LNCaP clone FGC (cell line): ENCODE measurements around the gene CACNA1A.
A peak's percentile ranks its signal among the peaks of the same experiment; 100 is the strongest.

Experiments used
- DNase-seq: peaks from one replicate; pipeline ENCODE4 v3.0.0-alpha.2; 2011; ENCODE audit warnings: low read depth
- H3K4me3 ChIP-seq: 2 replicates; pipeline ENCODE4 v1.5.1; 2011; ENCODE audit warnings: mild to moderate bottlenecking, low read depth, low read length, control low read depth
- TF ChIP-seq, protein P1 (sequence below): IDR thresholded peaks from 2 replicates; pipeline ENCODE4 v1.5.1; 2012; ENCODE audit warnings: mild to moderate bottlenecking; ENCODE audit not compliant: control insufficient read depth, insufficient read depth; ENCODE audit errors: extremely low read depth

The CACNA1A gene

DNA sequence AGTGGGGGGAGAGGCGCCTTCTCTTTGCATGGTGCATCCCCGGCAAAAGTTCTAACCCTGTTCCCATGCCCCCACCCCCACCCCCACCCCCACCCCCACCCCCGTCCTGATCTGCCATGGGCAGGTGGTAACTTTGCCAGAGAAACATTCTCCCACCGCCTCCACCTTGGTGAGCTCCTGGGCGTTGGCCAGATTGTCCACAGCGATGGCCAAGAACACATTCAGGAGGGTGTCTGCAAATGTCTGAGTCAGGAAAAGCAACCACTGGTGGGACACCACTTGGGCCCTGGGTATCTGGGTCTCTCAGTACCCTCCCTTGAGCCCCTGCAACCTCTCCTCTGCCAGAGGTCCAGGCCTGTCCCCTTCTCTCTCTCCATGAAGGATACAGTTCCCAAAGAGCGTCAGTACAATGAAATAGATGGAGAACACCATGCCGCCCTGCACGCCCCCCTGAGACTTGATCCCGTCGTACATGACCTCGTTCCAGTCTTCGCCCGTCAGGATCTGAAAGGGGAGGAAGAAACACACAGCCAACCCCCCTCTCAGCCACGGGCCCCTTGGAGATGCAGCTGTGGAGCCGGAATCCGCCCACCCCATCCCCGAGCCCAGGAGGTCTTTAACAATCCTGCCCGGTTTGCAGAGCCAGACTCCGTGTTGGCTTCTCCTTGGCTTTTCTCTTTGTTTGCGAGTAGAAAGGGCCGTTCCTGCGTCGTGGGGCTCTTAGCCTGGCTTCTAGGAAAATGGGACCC is 202.7 kb downstream of the CACNA1A start:
- no peak overlapping the region for H3K4me3 ChIP-seq
- DNase-seq = no peak
- TF ChIP-seq, protein P1, sequence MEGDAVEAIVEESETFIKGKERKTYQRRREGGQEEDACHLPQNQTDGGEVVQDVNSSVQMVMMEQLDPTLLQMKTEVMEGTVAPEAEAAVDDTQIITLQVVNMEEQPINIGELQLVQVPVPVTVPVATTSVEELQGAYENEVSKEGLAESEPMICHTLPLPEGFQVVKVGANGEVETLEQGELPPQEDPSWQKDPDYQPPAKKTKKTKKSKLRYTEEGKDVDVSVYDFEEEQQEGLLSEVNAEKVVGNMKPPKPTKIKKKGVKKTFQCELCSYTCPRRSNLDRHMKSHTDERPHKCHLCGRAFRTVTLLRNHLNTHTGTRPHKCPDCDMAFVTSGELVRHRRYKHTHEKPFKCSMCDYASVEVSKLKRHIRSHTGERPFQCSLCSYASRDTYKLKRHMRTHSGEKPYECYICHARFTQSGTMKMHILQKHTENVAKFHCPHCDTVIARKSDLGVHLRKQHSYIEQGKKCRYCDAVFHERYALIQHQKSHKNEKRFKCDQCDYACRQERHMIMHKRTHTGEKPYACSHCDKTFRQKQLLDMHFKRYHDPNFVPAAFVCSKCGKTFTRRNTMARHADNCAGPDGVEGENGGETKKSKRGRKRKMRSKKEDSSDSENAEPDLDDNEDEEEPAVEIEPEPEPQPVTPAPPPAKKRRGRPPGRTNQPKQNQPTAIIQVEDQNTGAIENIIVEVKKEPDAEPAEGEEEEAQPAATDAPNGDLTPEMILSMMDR = no peak

DNA sequence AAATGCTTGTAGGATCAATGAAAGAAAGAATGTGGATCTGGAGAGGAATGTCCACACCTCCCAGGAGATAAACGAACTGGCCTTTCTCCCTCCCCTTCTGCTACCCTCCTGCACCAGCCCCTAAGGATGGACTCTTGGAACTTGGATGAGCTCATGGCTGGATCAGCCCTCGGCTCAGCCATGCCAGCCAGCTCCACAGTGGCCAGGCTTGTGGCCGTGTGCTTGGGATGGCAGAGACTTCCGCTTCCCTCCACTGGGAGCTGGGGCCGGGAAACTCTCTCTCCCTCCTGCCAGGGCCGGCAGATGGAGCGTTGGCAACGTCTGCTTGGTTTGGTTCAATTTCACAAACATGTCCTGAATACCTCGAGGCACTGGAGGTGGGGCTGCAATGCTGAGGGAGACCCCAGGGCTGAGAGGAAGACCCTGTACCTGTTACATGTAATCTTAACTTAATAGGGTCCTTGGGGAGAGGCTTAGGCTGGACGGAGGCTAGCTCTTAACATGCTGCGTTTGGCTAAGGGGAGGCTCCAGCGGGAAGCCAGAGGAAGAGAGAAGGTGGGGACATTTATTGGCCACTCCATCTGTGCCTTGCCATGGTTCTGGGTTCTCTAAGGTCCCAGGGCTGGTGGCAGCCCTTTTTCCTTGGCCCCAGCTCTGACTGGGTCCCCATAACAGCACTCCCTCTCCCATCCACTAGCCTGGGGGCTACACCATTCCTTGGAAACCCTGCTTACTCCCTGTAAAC is 203.6 kb downstream of the CACNA1A start:
- no peak for DNase-seq
- no peak overlapping the region for H3K4me3 ChIP-seq
- TF ChIP-seq, protein P1 = no peak

DNA sequence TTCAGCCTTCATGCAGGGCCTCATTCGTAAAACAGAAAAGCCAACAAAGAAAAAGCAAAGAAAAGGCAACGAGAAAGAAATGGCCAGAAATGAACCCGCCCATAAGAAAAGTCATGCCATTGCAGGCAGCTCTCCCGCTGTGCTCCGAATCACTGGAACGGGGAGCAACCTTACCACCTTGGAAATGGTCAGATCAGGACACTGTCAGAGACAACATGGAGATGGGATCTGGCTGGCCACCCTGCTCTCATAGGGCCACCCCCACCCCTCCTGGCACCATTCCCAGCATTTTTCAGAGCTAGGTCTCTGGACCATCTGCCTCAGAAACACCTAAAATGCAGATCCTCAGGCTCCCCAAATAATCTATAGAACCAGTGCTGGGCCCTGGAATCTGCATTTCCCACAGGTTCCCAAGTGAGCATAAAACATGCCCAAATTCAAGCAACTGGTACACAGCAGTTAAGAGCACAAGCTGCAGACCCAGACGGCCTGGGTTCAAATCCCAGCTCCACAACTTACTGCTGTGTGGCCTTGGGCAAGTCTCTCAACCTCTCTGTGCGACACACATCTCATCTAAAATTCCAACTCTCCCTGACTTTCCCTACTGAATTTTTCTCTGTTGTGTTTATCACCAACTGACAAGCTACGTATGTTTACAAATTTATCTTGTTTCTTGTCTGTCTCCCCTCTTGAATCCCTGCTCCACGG is 204.5 kb downstream of the CACNA1A start:
- no peak overlapping the region for H3K4me3 ChIP-seq
- TF ChIP-seq, protein P1 = no peak
- DNase-seq = no peak

DNA sequence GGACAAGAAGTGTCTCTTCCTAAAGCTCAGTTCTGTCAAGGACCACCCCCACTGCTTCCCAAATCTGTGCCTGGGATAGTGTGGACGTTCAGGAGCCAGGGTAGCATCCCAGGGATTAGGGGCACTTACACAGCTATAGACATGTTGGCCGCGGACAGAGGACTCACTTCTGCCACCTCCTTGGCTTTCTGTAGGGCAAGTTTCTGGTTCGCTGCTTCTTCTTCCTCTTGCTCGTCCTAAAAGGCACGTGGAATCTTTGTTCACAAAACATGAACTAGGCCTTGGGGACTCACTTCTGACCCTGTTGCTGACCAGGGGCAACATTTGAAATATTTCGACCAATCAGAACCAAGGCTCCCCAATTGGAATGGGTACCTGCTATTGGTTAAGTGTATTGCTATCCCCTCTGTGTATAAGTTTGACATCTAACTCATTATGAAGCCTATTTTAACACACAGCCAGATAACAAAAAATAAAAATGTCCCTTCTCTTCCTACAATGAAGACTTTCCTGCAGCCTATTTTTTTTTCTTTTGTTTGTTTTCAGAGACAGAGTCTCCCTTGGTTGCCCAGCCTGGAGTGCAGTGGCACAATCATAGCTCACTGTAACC is 205.8 kb downstream of the CACNA1A start:
- no peak overlapping the region for H3K4me3 ChIP-seq
- no peak for DNase-seq
- TF ChIP-seq, protein P1 = no peak

DNA sequence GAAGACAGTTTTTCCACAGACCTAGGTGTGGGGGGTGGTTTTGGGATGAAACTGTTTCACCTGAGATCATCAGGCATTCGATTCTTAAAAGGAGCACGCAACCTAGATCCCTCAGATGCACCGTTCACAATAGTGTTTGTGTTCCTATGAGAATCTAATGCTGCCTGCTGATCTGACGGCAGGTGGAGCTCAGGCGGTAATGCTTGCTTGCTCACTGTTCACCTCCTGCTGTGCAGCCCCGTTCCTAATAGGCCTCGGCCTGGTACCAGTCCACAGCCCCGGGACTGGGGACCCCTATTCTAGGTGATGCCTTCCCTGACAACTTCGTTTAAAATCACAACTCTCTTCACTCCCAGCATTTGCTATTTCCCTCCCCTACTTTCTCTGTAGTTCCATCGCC is 206.4 kb downstream of the CACNA1A start:
- DNase-seq = no peak
- no peak overlapping the region for H3K4me3 ChIP-seq
- TF ChIP-seq, protein P1 = peak; percentile 50

DNA sequence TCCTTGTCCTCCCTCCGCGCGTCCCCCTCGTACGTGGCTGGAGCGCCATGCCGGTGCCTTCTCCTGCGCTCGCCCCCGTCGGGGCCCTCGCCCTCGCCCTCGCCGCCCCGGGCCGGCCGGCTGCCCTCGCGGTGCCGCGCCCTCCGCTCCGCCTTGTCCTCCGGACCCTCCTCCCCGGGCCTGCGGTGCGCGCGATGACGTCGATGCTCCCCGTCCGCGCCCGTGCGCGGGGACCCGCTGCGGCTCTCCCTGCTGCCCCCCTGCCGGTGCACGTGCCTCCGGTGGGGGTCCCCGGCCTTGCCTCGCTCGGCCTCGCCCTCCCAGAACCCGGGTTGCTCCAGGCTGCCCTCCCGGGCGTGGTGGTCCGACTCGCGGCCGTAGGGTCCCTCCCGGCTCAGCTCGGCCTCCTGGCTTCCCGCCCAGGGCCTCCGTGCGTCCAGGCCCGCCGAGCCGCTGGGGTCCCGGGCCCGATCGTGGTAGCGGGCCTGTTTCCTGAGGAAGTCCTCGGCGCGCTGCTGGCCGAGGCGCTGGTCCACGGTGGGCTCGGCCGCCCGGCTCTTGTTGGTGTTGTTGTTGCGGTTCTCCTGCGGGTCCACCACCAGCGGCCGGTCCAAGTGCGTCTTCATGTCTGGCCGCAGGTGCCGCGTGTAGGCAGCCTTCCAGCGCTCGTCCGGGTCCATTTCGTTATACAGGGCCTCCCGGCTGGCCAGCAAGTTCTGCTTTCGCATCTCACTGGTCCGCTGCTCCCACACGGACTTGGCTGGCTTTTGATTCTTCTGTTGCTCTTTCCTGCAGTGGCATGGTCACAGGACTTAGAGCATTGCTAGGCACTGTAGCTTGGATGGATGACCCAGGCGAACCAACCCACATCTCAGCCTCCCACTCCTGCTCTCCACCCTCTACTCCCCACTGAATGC is 207.5 kb downstream of the CACNA1A start:
- DNase-seq = no peak
- H3K4me3 ChIP-seq = no peak overlapping the region
- TF ChIP-seq, protein P1 = no peak
